MV-4-11 (cell line): ENCODE measurements around the gene STIP1.

Experiments
- DNase-seq: peaks from one replicate; lab custom pipeline; 2025; lab: John Stamatoyannopoulos, UW

The STIP1 gene

GRCh38 chr11:64198511-64198910, 12.5 kb downstream of the STIP1 start:
- peak; percentile 72 for DNase-seq

GRCh38 chr11:64201543-64201942, 15.6 kb downstream of the STIP1 start:
- DNase-seq = no peak

- DNase-seq = no peak
These were observed 17.0 kb downstream of the STIP1 start for GRCh38 chr11:64202992-64203391.

- no peak for DNase-seq
These were observed 17.6 kb downstream of the STIP1 start for GRCh38 chr11:64203421-64204079.

- DNase-seq = no peak
These were observed 18.1 kb downstream of the STIP1 start for GRCh38 chr11:64204080-64204440.

DNA sequence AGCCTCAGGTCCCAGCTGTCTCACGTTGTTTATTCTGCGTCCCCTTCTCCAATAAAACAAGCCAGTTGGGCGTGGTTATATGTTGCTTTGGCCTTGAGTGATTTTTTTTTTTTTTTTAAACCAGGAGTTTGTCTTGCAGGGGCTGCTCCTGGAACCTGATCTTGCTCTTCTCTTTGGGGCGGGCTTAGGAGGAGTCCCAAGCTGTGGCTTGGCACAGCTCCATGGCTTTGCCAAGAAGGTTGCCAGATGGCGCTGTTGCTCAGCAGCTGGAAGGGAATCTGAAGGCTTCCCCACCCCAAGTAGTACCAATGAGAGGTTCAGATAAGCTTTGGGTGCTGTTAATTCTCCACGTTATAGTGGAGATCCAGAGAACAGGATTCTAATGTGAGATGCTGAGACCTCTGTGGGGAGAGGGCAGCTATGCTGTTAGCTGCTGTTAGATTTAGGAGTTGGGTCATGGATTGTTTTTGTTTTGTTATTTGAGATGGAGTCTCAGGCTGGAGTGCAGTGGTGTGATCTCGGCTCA, 18.6 kb downstream of the STIP1 start:
- peak; percentile 91 for DNase-seq

GRCh38 chr11:64206457-64207255, 20.7 kb downstream of the STIP1 start, which contains the start of gene FERMT3:
Gene FERMT3 (plus strand): TSS chr11:64206721. CDS start chr11:64207365, 644 bp downstream.
- peak; percentile 81 for DNase-seq

DNA sequence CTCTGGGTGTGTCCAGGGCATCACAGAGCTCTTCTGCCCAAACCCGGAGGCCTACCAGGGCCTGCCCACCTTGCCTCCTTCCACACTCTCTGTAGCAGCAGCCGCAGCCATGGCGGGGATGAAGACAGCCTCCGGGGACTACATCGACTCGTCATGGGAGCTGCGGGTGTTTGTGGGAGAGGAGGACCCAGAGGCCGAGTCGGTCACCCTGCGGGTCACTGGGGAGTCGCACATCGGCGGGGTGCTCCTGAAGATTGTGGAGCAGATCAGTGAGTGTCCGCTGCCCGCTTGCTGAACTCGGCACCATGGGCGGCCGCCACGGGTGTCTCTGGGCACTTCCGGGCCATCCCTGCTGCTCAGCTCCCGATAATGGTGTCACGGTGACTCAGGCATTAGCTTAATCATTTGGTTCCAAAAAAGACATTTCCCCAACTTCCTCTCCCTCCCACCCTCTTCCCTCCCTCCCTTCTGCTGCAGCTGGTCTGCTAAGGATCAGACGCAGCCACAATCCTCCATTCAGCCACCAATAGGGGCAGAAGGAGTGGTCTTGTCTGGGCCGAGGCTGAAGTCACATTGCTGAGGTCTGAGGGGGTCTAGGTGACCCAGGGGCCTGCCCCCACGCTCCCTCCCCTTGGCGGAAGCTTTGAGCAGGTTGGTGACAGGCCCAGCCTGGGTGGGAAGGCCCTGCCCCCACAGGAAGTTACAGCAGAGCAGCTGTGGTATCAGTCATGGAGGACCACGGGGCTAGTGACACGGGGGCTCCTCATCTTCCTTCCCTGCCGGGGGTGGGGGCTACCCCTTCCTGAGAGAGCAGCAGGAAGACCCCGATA, 21.5 kb downstream of the STIP1 start:
- DNase-seq = peak; percentile 92

GRCh38 chr11:64208086-64208795, 22.3 kb downstream of the STIP1 start:
- no peak for DNase-seq

- no peak for DNase-seq
These were observed 23.0 kb downstream of the STIP1 start for GRCh38 chr11:64208796-64209562.

- no peak for DNase-seq
These were observed 23.5 kb downstream of the STIP1 start for GRCh38 chr11:64209563-64209843.

GRCh38 chr11:64210301-64211020, 24.5 kb downstream of the STIP1 start:
- no peak for DNase-seq

- DNase-seq = no peak
These were observed 25.4 kb downstream of the STIP1 start for GRCh38 chr11:64211181-64211872.

- DNase-seq = no peak
These were observed 30.9 kb downstream of the STIP1 start for GRCh38 chr11:64216879-64217278.

- DNase-seq = no peak
These were observed 32.8 kb downstream of the STIP1 start for GRCh38 chr11:64218628-64219353.

GRCh38 chr11:64219354-64219684, 33.3 kb downstream of the STIP1 start:
- DNase-seq = no peak

- DNase-seq = no peak
These were observed 33.8 kb downstream of the STIP1 start for GRCh38 chr11:64219755-64220154.

DNA sequence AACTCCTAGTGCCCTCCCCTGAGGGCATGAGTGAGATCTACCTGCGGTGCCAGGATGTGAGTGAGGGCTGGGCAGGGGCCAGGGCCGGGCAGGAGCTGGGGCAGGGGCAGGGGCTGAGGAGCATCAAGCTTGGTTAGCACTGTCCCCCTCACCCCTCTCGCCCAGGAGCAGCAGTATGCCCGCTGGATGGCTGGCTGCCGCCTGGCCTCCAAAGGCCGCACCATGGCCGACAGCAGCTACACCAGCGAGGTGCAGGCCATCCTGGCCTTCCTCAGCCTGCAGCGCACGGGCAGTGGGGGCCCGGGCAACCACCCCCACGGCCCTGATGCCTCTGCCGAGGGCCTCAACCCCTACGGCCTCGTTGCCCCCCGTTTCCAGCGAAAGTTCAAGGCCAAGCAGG, 34.3 kb downstream of the STIP1 start:
- DNase-seq = no peak

DNA sequence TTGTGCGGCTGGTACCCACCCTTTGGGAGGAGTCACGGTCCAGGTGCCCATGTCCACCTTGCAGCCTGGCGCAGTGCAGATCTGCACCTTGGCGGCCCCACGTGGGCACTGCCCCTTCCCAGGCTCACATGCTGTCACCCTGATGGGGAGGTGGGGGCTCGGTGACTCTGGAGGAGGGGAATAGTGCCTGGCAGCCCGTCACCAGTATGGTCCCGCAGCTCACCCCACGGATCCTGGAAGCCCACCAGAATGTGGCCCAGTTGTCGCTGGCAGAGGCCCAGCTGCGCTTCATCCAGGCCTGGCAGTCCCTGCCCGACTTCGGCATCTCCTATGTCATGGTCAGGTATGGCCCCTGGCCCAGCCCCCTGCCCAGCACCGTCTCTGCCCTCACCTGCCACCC, 34.8 kb downstream of the STIP1 start:
- no peak for DNase-seq

- no peak for DNase-seq
These were observed 36.7 kb downstream of the STIP1 start for GRCh38 chr11:64222651-64223000.
